Left lung (tissue), 10 donors: Measurements from ENCODE around the gene DYRK1B. TPM values are rescaled to one million over a fixed set of nuclear protein-coding genes. Genes with fewer than 3 reads are reported as not detected.
A peak's percentile ranks its signal among the peaks of the same experiment; 100 is the strongest.

Experiments
- ATAC-seq: fragments of 200-7000 bp; cut with Tn5 transposase; one replicate; pipeline ENCODE4 v1.9.1; 2020; ENCODE audit warnings: moderate library complexity
- DNase-seq, 4 donors: peaks; one replicate each; pipeline ENCODE4 v3.0.0-alpha.2; 2013 to 2020
- H3K27ac ChIP-seq, 2 donors: fragments of 200-600 bp; sonication (generic) in 1 of 2; one replicate each; pipeline versions ENCODE4 v1.5.0 to v1.8.0; 2020 to 2021
- H3K27me3 ChIP-seq, 2 donors: fragments of 200-600 bp; sonication (generic) in 1 of 2; one replicate each; pipeline versions ENCODE4 v1.5.0 to v1.8.0; 2020 to 2021
- H3K36me3 ChIP-seq, 2 donors: fragments of 200-600 bp; sonication (generic) in 1 of 2; one replicate each; pipeline versions ENCODE4 v1.5.0 to v1.8.0; 2020 to 2021
- H3K4me1 ChIP-seq, 2 donors: fragments of 200-600 bp; one replicate each; pipeline ENCODE4 v1.8.0; 2021
- H3K4me3 ChIP-seq, 2 donors: fragments of 200-600 bp; sonication (generic) in 1 of 2; one replicate each; pipeline versions ENCODE4 v1.5.0 to v1.8.0; 2020 to 2021; ENCODE audit warnings: mild to moderate bottlenecking in 1 of 2
- H3K9me3 ChIP-seq, 2 donors: fragments of 200-600 bp; sonication (generic) in 1 of 2; one replicate each; pipeline versions ENCODE4 v1.5.0 to v1.8.0; 2020 to 2021
- CTCF ChIP-seq, 2 donors: fragments of 200-600 bp; sonication (generic) in 1 of 2; IDR thresholded peaks; one replicate each; pipeline versions ENCODE4 v1.5.0 to v1.8.0; 2021; ENCODE audit warnings: antibody characterized with exemption in 2 of 2
- intact Hi-C, 2 donors: fragments of 100-400 bp; cut with DNase I; formaldehyde crosslinking; loops; one replicate each; pipeline versions ENCODE4 v1.11.2 to v1.14.2; 2022
- polyA plus RNA-seq, 6 donors: library from polyadenylated mRNA; unstranded; fragments of 120-200 nt; gene quantifications; one replicate each; pipeline ENCODE4 v1.2.1, GENCODE V29; 2013; ENCODE audit not compliant: insufficient read length in 6 of 6
- total RNA-seq, 2 donors: library from RNA; stranded (reverse); fragmentation: NEBNext Ultra II Directional; extraction: Animal tissue kit (Norgen Biotek cat#: 25700); gene quantifications; one replicate each; pipeline ENCODE4 v1.2.1, GENCODE V29; 2021
- donor health status: DM: no; HTN: yes; CAD: no.
- donor health status: DM: no; HTN: no; CAD: no.

Gene DYRK1B
- total and polyA plus RNA-seq, 8 donors = 13.6 to 32.4 (median 26.7) TPM

- Histone ChIP-seq H3K27ac (peak overlapping the region in 1 of 2 donors; percentile 72), H3K4me1 (peaks cover 0 to 18% of the 10 kb centered on the region in 2 donors), H3K4me3 (peak overlapping the region in 1 of 2 donors; percentile 75), H3K36me3 (peaks cover 0 to 47% of the 10 kb centered on the region in 2 donors), H3K9me3 (no peaks in the 10 kb centered on the region), H3K27me3 (no peaks in the 10 kb centered on the region)
- TF ChIP-seq CTCF (IDR thresholded peaks at IDR 0.05) = no peak
- intact Hi-C loops = no loop called here
- DNase-seq = peak in 1 of 4 donors; percentile 12
- no peak for ATAC-seq
These were observed 8.9 kb downstream of the DYRK1B start for GRCh38 chr19:39825093-39825463.

GRCh38 chr19:39824143-39825092 lies 9.5 kb downstream of the DYRK1B start:
- TF ChIP-seq CTCF (IDR thresholded peaks at IDR 0.05) = no peak
- H3K36me3 ChIP-seq = peaks cover 0 to 40% of the 10 kb centered on the region in 2 donors
- peak overlapping the region; percentile 19 to 72 for H3K27ac ChIP-seq
- no peaks in the 10 kb centered on the region for H3K27me3 ChIP-seq
- peak overlapping the region; percentile 69 to 75 for H3K4me3 ChIP-seq
- peak; percentile 84 to 92 (median 91) for DNase-seq
- H3K4me1 ChIP-seq = peaks cover 0 to 18% of the 10 kb centered on the region in 2 donors
- ATAC-seq = peak; percentile 98
- intact Hi-C loops = no loop called here
- no peaks in the 10 kb centered on the region for H3K9me3 ChIP-seq

GRCh38 chr19:39823686-39824085 lies 10.3 kb downstream of the DYRK1B start:
- intact Hi-C loops = no loop called here
- peaks cover 0 to 33% of the 10 kb centered on the region in 2 donors for H3K36me3 ChIP-seq
- no peak for TF ChIP-seq CTCF (IDR thresholded peaks at IDR 0.05)
- ATAC-seq (no peak), DNase-seq (peak in 1 of 4 donors; percentile 6)
- H3K27me3 ChIP-seq = no peaks in the 10 kb centered on the region
- peak overlapping the region; percentile 69 to 75 for H3K4me3 ChIP-seq
- H3K27ac ChIP-seq = no peak overlapping the region
- H3K4me1 ChIP-seq = peaks cover 0 to 18% of the 10 kb centered on the region in 2 donors
- H3K9me3 ChIP-seq = no peaks in the 10 kb centered on the region

- TF ChIP-seq CTCF (IDR thresholded peaks at IDR 0.05) = no peak
These were observed 13.3 kb downstream of the DYRK1B start for GRCh38 chr19:39820696-39821095.

GRCh38 chr19:39819786-39820185 lies 14.2 kb downstream of the DYRK1B start:
- Histone ChIP-seq H3K27me3 (no peaks in the 10 kb centered on the region), H3K36me3 (no peaks in the 10 kb centered on the region), H3K9me3 (no peaks in the 10 kb centered on the region), H3K4me3 (no peak overlapping the region), H3K4me1 (peaks cover 0 to 10% of the 10 kb centered on the region in 2 donors), H3K27ac (no peak overlapping the region)
- TF ChIP-seq CTCF (IDR thresholded peaks at IDR 0.05) = no peak
- DNase-seq (no peak), ATAC-seq (no peak)
- intact Hi-C loops = no loop called here

More at GRCh38 chr19:39820696-39821095, 13.3 kb downstream of the DYRK1B start:
- Histone ChIP-seq H3K27me3 (no peaks in the 10 kb centered on the region), H3K27ac (no peak overlapping the region), H3K4me1 (peaks cover 0 to 14% of the 10 kb centered on the region in 2 donors), H3K36me3 (peaks cover 0 to 4% of the 10 kb centered on the region in 2 donors), H3K9me3 (no peaks in the 10 kb centered on the region), H3K4me3 (no peak overlapping the region)
- ATAC-seq (no peak), DNase-seq (no peak)
- intact Hi-C loops = no loop called here
